GM18507 (cell line): ENCODE measurements around the gene INHBA.

Experiments used
- DNase-seq: peaks from one replicate; pipeline ENCODE4 v3.0.0; 2011; ENCODE audit warnings: low read depth; ENCODE audit not compliant: insufficient read length; ENCODE audit errors: extremely low spot score
- FAIRE-seq: peaks from 2 replicates; lab custom pipeline; 2011; peaks lifted over from hg19 to GRCh38; lab: Jason Lieb, UNC

INHBA gene

GRCh38 chr7:41691286-41692190 is 11.4 kb downstream of the INHBA start:
- FAIRE-seq (no peak), DNase-seq (no peak)

GRCh38 chr7:41689815-41690214 is 13.1 kb downstream of the INHBA start:
- FAIRE-seq (no peak), DNase-seq (no peak)

GRCh38 chr7:41688906-41689305 is 14.0 kb downstream of the INHBA start:
- DNase-seq (no peak), FAIRE-seq (no peak)

GRCh38 chr7:41688012-41688625 is 14.8 kb downstream of the INHBA start:
- FAIRE-seq (no peak), DNase-seq (no peak)

- FAIRE-seq (no peak), DNase-seq (no peak)
These were observed 17.2 kb downstream of the INHBA start for GRCh38 chr7:41685684-41686083.

- no peak for FAIRE-seq
- no peak for DNase-seq
These were observed 20.5 kb downstream of the INHBA start for GRCh38 chr7:41682422-41682821.

GRCh38 chr7:41679566-41679965 is 23.3 kb downstream of the INHBA start:
- no peak for DNase-seq

GRCh38 chr7:41674505-41675023 is 28.3 kb downstream of the INHBA start:
- FAIRE-seq (no peak), DNase-seq (no peak)

More at GRCh38 chr7:41679566-41679965, 23.3 kb downstream of the INHBA start:
- FAIRE-seq = no peak

- FAIRE-seq (no peak), DNase-seq (no peak)
These were observed 41.3 kb downstream of the INHBA start for GRCh38 chr7:41661596-41661995.

- DNase-seq (no peak), FAIRE-seq (no peak)
These were observed 43.4 kb downstream of the INHBA start for GRCh38 chr7:41659539-41659938.

- FAIRE-seq = no peak
These were observed 46.5 kb downstream of the INHBA start for GRCh38 chr7:41656366-41656765.

GRCh38 chr7:41655426-41655825 is 47.5 kb downstream of the INHBA start:
- no peak for FAIRE-seq

More at GRCh38 chr7:41656366-41656765, 46.5 kb downstream of the INHBA start:
- no peak for DNase-seq

GRCh38 chr7:41652267-41652666 is 50.6 kb downstream of the INHBA start:
- no peak for DNase-seq

More at GRCh38 chr7:41655426-41655825, 47.5 kb downstream of the INHBA start:
- no peak for DNase-seq

GRCh38 chr7:41648501-41648900 is 54.4 kb downstream of the INHBA start:
- DNase-seq (no peak), FAIRE-seq (no peak)

More at GRCh38 chr7:41652267-41652666, 50.6 kb downstream of the INHBA start:
- FAIRE-seq = no peak

- DNase-seq = no peak
- no peak for FAIRE-seq
These were observed 59.3 kb downstream of the INHBA start for GRCh38 chr7:41643616-41644015.

- no peak for FAIRE-seq
These were observed 61.2 kb downstream of the INHBA start for GRCh38 chr7:41641665-41642014.

GRCh38 chr7:41641011-41641664 is 61.8 kb downstream of the INHBA start:
- DNase-seq (no peak), FAIRE-seq (no peak)

More at GRCh38 chr7:41641665-41642014, 61.2 kb downstream of the INHBA start:
- no peak for DNase-seq

GRCh38 chr7:41640487-41640886 is 62.4 kb downstream of the INHBA start:
- FAIRE-seq = no peak
- no peak for DNase-seq

- no peak for DNase-seq
These were observed 65.8 kb downstream of the INHBA start for GRCh38 chr7:41637049-41637448.

More at GRCh38 chr7:41637049-41637448, 65.8 kb downstream of the INHBA start:
- FAIRE-seq = no peak
